GM10266 (cell line): ENCODE data around the gene PGM2.

Experiments
- DNase-seq: peaks from one replicate; pipeline ENCODE4 v3.0.0; 2012; ENCODE audit errors: extremely low spot score
- CTCF ChIP-seq: IDR thresholded peaks from 2 replicates; pipeline ENCODE4 v1.5.1; 2012; ENCODE audit warnings: mild to moderate bottlenecking, low read depth; ENCODE audit not compliant: control insufficient read depth, insufficient read depth; ENCODE audit errors: missing control alignments

The PGM2 gene

DNA sequence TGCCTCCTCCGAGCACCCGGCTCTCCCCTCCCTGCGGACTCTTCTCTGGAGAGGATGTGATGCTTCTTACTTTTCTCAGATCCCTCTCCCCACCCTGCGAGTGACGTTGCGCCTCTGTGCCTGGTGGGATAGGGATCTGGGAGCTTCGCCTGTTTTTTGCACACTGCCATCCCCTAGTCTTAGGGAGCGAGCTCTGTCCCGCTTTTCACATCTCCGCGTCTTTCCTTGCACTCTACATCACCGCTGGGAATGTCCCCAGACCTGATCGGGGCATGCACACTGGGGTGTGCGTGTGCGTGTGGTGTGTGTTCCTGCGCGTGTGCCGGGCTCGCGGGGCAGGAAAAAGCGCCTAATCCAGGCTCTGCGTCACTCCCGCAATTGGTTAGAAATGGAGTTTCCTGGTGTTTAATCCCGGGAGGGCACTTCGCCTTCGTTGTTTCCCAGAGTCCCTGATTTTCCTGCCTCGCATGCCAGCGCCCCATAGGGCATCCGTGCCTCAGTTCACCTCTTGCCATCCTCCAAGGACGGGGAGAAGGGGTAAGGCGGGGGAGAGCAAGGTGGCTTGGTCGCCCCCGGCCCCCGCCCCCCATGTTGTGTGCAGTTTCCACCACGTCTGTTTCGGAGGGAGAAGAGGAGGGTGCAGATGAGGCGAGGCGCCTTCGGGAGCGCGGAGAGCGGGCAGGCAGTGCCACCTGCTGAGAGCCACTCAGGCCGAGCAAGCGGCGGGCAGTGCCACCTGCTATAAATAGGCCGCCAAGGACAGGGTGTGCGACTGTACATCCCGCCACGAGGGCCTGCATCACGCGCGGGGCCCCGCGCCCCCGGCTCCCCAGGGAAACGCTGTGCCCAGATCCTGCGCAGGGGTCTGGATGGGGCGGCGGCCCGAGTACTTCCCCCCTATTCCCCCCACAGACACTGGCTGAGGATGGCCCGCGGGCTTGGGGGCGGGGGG, 63.6 kb downstream of the PGM2 start:
- peak; percentile 37 for TF ChIP-seq CTCF
- DNase-seq: no peak

DNA sequence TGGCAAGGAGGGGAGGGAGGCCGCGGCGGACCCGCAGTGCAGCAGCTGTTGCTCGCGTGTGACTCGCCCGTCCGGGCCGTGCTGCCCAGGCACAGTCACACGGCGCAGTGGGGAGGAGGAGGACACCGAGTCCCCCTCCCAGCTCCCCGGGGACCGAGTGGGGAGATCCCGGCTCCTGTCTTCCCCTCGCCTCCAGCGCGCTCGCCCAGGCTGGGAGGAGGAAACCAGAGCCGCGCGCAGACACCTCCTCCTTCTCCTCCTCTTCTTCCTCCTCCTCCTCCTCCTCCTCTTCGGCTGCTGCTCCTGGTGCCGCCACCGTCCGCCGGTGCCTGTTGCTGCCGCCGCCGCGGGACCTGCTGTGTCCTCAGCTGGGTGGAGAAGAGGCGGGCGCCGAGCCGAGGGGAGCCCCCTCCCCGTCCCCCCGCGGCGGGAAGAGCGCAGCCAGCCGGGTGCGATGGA, 64.3 kb downstream of the PGM2 start, which contains the start of gene TBC1D1:
Gene TBC1D1 (plus strand): TSS at position 284 of the 459 bp plus-strand sequence. CDS start 11,012 bp downstream, outside the sequence.
- peak; percentile 71 for DNase-seq

GRCh38 chr4:37891260-37892159, 65.0 kb downstream of the PGM2 start:
- peak; percentile 15 for TF ChIP-seq CTCF

More for the DNA sequence above, 64.3 kb downstream of the PGM2 start, which contains the start of gene TBC1D1:
- no peak for TF ChIP-seq CTCF

GRCh38 chr4:37892641-37893040, 66.2 kb downstream of the PGM2 start:
- no peak for TF ChIP-seq CTCF

More at GRCh38 chr4:37891260-37892159, 65.0 kb downstream of the PGM2 start:
- peak; percentile 79 for DNase-seq

GRCh38 chr4:37893164-37893563, 66.7 kb downstream of the PGM2 start:
- no peak for DNase-seq
- no peak for TF ChIP-seq CTCF

More at GRCh38 chr4:37892641-37893040, 66.2 kb downstream of the PGM2 start:
- DNase-seq: peak; percentile 73

DNA sequence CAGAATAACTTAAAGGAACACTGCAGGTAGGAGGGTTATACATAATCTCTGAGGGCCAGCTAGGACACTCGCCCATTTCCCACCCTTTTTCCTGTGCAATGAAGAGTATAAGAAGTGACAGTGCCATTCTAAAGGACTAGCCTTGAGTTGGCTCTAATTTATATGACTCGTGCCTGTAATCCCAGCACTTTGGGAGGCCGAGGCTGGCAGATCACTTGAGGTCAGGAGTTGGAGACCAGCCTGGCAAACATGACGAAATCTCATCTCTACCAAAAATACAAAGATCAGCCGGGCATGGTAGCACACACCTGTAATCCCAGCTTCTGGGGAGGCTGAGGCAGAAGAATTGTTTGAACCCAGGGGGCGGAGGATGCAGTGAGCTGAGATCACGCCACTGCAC, 68.8 kb downstream of the PGM2 start:
- TF ChIP-seq CTCF: no peak
- DNase-seq: no peak
